Liver (tissue), 3 donors: ENCODE data around the gene STRBP.

ENCODE experiments used
- CTCF ChIP-seq: fragments of 150-350 bp; IDR thresholded peaks from 2 replicates; pipeline ENCODE4 v1.5.1; 2017; ENCODE audit warnings: improper control_type of control experiment, low read depth, low read length; ENCODE audit not compliant: missing input control
- EGR1 ChIP-seq, 2 donors: IDR thresholded peaks; 2 replicates each; pipeline ENCODE4 v1.6.1; 2016 to 2018; ENCODE audit warnings: antibody characterized with exemption in 2 of 2, low read depth in 2 of 2
- NR2F2 ChIP-seq: IDR thresholded peaks from 2 replicates; pipeline ENCODE4 v1.6.1; 2016; ENCODE audit warnings: antibody characterized with exemption
- REST ChIP-seq: IDR thresholded peaks from 2 replicates; pipeline ENCODE4 v1.6.1; 2016; ENCODE audit warnings: antibody characterized with exemption, mild to moderate bottlenecking
- YY1 ChIP-seq: IDR thresholded peaks from 2 replicates; pipeline ENCODE4 v1.6.1; 2016; ENCODE audit warnings: antibody characterized with exemption, mild to moderate bottlenecking
- donor health status: healthy.
- donor health status: healthy.

DNA sequence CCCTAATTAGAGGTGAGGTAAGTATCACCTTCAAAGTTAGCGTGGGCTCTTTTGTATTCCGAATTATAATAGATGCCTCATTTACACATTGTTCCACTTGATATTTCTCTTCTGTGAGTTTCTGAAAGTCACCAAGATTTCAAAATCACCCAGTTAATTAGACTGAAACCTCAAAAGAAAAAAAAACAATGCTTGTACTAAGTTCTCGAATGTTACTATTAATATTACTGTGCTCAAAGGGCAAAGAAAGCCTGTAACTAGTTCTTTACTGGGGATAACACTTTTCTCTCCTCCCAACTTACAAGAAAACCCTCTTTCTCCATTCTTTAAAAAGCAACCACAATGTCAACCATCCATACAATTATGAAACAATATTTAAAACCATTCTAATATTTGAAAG lies 98.5 kb downstream of the STRBP start:
- TF ChIP-seq NR2F2 (no peak), CTCF (no peak), REST (no peak), EGR1 (IDR thresholded peaks at IDR 0.05; ENCODE audit: low read depth in 2 of 2) (no peak), YY1 (no peak)
